HG02798 (cell line): ENCODE data around the gene ZHX3.

Experiments used
- ATAC-seq: cut with Tn5 transposase; IDR thresholded peaks from one replicate; pipeline ENCODE4 v1.9.1; 2021; ENCODE audit warnings: mild to moderate bottlenecking; ENCODE audit not compliant: unreplicated experiment, poor library complexity

The ZHX3 gene

GRCh38 chr20:41232973-41233926, 84.3 kb downstream of the ZHX3 start:
- no peak for ATAC-seq

- ATAC-seq: no peak
Measured at GRCh38 chr20:41231136-41231535, 86.4 kb downstream of the ZHX3 start.

GRCh38 chr20:41230136-41230535, 87.4 kb downstream of the ZHX3 start:
- no peak for ATAC-seq

- ATAC-seq: no peak
Measured at GRCh38 chr20:41229259-41229658, 88.3 kb downstream of the ZHX3 start.

- peak; percentile 30 for ATAC-seq
Measured at GRCh38 chr20:41228858-41229257, 88.7 kb downstream of the ZHX3 start.

- no peak for ATAC-seq
Measured at GRCh38 chr20:41226426-41226825, 91.1 kb downstream of the ZHX3 start.

- ATAC-seq: no peak
Measured at GRCh38 chr20:41225091-41225490, 92.4 kb downstream of the ZHX3 start.

GRCh38 chr20:41224281-41224680, 93.2 kb downstream of the ZHX3 start:
- no peak for ATAC-seq

GRCh38 chr20:41223112-41223511, 94.4 kb downstream of the ZHX3 start:
- no peak for ATAC-seq

- no peak for ATAC-seq
Measured at GRCh38 chr20:41222703-41223102, 94.8 kb downstream of the ZHX3 start.

- ATAC-seq: no peak
Measured at GRCh38 chr20:41222296-41222695, 95.2 kb downstream of the ZHX3 start.

- ATAC-seq: no peak
Measured at GRCh38 chr20:41221614-41222218, 95.8 kb downstream of the ZHX3 start.

GRCh38 chr20:41219824-41220223, 97.7 kb downstream of the ZHX3 start:
- ATAC-seq: no peak

- no peak for ATAC-seq
Measured at GRCh38 chr20:41218466-41218865, 99.1 kb downstream of the ZHX3 start.

GRCh38 chr20:41217422-41217821, 100.1 kb downstream of the ZHX3 start:
- no peak for ATAC-seq

GRCh38 chr20:41214666-41215065, 102.9 kb downstream of the ZHX3 start:
- no peak for ATAC-seq

- ATAC-seq: no peak
Measured at GRCh38 chr20:41214202-41214601, 103.3 kb downstream of the ZHX3 start.

- ATAC-seq: no peak
Measured at GRCh38 chr20:41213150-41213820, 104.2 kb downstream of the ZHX3 start.

- no peak for ATAC-seq
Measured at GRCh38 chr20:41205313-41205712, 112.2 kb downstream of the ZHX3 start.

GRCh38 chr20:41204304-41205265, 112.9 kb downstream of the ZHX3 start:
- ATAC-seq: no peak
